ENCODE data around the gene INSYN2B.

- TF ChIP-seq CTCF (IDR thresholded peaks at IDR 0.05) (no peak), POLR2A (IDR thresholded peaks at IDR 0.05) (no peak)
These were observed 90.7 kb downstream of the INSYN2B start for GRCh38 chr5:169889572-169889971.

All from gastroesophageal sphincter (tissue), 3 donors.